Medulla oblongata (tissue), 1 donor: ENCODE results near the gene SDE2.
"Not testable (repeated sequence)": the region's sequence is repeated elsewhere in the genome, so short reads cannot be mapped to it uniquely, and the experiment has no call there.

Source experiments
- DNase-seq: peaks from one replicate; pipeline ENCODE4 v3.0.0-alpha.2; 2015; ENCODE audit errors: extremely low spot score

SDE2 gene

DNA sequence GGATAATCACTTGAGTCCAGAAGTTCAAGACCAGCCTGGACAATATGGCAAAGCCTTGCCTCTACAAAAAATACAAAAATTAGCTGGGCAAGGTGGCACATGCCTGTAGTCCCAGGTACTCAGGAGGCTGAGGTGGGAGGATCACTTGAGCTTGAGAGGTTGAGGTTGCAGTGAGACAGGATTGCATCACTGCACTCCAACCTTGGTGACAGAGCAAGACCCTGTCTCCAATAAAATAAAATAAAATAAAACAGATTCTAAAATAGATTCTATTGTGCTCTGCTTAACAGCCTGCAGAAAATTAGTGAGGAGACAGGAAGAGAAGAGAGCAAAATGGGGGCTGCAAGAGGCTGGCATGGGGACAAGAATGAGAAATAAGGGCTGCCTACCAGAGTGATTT lies 7.5 kb upstream of the SDE2 start:
- no peak for DNase-seq

DNA sequence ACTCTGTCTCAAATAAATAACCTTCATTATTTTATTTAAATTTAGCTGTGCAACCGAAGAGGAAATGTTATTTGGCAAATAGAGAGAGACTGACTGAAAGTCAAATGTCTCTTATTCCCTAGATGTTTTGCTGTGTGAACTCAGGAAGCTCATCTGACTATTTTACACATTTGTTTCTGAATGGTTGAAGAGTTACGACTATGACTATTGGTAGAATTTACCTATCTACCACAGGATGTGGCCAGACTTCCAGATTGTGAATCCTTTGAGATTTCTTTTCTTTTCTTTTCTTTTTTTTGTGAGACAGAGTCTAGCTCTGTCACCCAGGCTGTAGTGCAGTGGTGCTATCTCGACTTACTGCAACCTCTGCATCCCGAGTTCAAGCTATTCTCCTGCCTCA lies 5.3 kb upstream of the SDE2 start:
- DNase-seq: no peak

DNA sequence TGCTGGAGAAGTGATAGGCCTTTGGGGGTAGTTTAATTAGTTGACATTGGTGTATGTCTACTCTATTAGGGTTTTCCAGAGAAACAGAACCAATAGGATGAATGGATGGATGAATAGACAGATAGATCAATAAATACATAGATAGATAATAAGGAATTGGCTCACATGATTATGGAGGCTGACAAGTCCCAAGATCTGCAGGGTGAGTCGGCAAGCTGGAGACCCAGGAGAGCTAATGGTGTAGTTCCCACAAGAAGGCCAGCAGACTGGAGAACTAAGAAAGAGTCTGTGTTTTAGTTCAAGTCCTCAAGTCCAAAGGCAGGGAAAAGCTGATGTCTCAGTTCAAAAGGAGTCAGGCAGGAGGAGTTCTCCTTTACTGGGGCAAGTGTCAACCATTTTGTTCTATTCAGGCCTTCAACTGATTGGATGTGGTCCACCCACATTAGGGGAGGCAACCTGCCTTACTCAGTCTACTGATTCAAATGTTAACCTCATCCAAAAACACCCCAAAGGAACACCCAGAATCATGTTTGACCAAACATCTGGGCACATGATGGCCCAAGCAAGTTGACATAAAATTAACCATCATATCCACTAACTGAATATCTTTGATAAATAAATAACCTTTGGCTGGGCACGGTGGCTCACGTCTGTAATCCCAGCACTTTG lies 4.5 kb upstream of the SDE2 start:
- no peak for DNase-seq

DNA sequence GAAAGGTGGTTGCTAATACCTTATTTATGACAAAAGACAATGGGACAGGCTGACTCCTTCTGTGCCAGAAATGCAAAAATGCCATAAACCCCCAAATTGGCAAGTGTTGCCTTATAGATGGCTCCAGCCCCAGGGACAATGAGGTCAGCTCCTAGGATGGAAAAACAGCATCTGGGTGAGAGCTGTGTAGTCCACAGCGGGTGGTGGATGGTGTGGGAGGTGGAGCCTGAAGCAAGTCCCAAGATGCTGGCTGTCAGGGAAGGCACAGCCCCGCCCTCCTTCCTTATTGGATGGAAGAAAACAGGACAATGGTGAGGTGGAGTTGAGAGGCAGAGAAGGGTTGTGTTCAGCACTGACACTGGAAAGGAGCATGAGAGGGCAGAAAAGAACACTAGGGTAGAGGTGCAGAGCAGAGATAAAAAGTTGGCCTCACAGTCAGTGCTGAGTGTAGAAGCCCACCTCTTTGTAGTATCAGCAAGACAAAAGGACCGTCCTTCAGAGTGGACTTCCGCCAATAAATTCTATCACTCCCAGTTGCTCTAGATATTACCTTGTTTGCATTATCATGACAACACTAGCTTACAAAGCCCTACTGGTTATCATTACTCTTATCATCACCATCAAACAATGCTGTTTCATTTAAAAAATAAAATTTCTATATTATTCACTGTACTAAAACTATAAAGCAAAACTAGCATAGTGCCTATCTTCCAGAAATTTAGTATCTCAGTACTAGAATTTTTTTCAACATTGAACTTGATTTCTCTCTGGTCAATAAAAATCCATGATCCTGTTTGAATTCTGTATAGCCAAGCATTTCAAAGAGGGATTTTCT lies 3.7 kb upstream of the SDE2 start:
- DNase-seq: peak; percentile 30

DNA sequence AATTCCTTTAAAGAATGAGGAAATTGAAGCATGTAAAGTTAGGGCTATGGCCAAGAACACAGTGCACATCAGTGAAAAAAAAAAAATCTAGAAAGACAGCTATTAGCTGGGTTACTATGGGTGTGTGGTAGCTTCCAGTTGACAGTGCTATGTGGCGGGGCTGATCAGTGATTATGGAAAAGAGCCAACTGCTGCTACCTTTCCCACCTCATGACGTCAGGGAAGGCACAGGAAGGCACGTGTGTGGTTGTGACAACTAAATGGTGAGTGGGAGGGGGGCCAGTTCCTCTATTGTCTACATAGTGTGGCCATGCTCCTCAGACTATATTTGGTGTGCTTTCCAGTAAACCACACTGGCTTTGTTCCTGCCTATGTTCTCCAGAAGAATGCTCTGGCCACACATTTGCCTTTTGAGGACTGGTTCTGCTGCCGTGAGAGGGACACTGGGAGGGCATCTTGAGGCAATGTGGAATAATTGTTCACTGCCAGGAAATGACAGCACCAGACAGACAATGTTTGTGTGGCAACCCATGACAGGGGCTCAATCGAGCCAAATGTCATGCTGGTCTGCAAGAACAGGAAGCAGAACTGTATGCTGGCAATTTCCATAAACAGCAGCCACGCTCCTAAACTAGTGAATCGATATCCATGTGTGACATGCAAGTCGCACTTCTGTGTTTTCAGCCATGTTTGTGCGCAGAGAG lies 3.0 kb upstream of the SDE2 start:
- peak; percentile 83 for DNase-seq

DNA sequence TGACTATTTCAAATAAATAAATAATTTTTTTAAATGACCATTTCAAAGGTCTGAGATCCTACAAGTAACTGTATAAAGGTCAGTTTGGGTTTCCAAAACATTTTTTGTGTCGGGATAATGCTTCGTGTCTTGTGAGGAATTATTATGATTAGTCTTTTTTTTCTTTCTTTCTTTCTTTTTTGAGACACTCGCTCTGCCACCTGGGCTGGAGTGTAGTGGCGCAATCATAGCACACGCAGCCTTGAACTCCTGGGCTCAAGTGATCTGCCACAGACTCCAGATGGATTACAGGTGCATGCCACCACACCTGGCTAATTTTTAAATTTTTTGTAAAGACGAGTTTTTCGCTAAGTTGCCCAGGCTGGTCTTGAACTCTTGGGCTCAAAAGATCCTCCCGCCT lies 1.9 kb upstream of the SDE2 start:
- no peak for DNase-seq

DNA sequence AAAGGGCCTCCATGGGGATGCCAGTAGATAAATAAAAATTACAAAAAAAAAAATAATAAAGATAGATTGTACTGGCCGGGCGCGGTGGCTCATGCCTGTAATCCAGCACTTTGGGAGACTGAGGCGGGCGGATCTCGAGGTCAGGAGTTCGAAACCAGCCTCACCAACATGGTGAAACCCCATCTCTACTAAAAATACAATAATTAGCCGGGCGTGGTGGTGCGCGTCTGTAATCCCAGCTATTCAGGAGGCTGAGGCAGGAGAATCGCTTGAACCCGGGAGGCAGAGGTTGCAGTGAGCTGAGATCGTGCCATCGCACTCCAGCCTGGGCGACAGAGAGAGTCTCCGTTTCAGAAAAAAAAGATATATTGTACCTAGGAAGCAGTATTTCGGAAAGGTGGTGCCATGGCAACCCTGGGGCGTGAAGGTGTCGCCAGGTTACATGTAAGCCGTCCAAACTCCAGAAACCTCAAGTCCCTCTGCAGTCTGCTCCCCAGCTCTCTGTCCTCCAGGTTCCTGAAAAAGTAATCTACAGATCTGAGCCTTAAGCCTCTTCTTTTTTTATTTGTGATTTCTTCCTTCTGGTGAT lies 1.4 kb upstream of the SDE2 start:
- DNase-seq: not testable (repeated sequence)

DNA sequence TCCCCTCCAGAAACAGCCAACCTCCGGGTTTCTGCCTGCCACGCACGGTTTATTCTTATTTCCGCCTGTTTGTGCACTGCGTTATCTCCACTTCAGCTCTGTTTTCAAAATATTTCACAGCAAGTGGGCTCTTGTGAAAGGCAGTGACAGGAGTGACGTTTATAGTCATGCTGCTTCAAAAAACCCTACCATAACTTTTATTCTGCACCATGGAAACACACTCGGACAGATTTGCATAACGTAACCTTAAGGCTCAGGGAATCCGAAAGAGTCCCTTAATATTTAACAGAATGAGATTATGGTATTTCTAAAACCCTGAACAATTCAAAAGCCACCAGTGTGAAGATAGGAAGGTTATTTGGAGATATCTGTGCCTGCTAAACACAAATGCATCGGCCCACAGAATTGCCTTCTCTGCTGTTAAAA lies 782 bp upstream of the SDE2 start:
- no peak for DNase-seq

DNA sequence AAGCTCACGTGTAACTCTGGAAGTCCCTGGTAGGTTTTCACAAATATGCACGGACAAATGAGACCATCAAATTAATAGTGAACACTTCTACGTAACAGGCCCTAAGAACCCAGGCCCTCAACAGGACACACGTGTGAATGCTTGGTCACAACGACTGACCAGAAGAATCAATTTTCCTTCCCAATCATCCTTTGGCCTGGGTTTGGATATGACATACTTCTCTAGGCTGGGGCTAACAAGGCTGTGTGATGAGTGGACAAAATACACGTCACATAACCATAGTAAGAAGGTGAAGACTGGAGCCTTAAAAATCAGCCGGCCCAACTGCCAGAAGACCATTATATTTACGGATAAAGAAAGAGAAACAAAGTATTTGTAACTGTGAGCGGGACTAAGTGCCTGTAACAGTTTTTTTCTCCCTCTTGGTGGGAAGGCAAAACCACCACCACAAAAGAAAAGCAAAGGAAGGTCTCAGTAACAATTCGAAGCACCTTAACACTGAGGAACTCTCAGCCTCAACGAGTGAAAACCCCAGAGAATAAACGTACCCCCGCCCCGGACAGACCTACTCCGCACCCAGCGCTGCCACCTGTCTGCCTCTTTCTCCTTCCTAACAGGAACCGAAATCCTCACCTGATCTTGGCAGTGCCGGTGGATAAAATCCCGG lies 450 bp downstream of the SDE2 start:
- DNase-seq: peak; percentile 24

DNA sequence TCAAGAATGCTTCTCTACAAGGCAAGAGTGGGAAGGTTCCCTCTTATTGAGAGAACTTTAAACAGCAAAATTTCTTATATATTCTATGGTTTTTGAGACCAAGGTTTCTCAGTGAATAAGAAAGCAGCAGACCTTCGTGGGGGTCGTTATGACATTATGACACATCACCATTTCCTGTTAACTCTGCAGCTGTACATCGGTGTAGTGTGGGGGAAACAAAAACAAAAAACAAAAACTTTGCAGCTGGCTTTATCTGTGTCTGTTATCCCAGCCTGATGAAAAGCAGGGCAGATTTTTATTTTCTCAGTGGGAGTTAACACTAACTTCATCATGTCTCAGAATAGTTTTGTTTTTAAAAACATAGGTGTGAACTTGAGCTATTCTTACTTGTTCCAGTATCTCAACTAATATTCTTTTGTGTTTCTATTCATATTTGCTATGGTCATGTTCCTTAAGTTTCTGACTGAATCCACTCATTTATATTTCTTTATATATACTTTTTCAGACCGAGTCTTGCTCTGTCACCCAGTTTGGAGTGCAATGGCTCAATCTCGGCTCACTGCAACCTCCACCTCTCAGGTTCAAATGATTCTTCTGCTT lies 2.1 kb downstream of the SDE2 start:
- no peak for DNase-seq

DNA sequence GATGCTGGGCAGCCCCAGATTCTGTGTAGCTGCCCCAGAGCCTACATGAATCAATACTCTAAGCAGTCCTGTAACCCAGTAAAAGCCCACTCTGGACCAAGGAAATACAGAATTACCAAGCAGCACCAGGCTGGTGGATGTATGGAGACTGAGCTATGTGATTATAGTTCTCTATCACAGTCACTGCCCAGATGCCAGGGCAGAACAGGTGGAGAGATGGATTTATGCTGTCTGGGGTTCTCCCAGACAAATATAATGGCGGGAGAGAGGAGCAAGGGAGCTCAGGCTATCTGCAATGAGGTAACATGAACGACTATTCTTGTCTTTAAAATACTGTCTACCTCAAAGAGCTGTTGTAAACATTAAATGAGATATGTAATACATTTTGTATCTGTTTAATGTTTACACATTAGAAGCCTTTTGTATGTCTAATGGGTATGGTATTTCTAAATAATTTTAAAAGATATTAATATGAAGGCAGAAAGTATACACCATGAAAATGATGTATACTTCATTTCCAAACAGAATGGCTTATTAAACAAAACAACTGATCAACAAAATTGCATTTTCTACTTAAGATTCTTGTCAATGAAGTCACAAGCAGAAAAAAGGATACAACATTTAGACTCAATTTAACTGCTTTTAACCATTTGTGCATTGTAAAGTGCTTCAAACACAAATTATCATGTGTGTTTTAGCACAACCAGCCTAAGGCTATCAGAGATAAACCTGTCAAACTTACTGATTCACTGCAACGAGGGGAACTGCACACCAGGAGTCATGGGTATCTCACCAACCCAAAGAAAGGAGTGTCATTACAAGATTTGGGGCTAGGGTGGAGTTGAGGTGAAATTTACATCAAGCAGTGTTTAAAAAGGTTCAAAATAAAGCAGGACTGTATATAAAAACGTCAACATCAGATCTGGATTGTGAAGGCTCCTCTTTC lies 3.0 kb downstream of the SDE2 start:
- no peak for DNase-seq

DNA sequence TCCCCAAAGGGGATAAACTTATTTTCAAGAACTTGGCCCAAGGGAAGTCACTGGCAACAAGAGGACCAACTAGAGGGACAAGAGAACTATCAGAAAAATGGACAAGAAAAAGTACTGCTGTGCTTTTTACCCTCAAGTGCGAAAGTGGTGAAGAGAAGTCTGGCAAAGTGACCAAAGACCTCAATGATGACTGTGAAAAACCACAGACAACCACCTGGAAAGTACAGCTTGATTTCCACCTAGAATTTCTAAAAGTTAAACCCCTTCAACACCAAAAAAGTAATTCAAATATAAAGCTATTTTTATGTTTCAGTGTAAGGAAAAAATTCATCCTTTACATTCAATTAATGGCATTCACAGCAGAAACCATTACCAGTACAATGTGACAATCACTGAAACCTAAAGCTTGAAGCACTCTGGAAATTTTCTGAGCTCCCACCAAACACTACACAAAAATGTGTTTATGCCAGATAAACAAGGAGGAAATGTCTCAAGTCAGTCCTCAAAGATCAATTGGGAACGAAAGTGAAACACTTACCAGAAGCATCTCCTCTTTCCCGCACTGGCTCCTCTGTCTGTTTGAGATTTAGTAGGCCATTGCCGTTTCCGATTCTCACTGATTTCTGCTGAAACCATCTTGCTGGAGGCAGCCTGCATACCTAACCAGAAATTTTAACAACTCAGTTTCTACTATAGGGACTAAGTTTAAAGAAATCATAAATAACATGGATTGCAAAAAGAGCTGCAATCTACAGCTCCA lies 8.3 kb downstream of the SDE2 start:
- DNase-seq: no peak

DNA sequence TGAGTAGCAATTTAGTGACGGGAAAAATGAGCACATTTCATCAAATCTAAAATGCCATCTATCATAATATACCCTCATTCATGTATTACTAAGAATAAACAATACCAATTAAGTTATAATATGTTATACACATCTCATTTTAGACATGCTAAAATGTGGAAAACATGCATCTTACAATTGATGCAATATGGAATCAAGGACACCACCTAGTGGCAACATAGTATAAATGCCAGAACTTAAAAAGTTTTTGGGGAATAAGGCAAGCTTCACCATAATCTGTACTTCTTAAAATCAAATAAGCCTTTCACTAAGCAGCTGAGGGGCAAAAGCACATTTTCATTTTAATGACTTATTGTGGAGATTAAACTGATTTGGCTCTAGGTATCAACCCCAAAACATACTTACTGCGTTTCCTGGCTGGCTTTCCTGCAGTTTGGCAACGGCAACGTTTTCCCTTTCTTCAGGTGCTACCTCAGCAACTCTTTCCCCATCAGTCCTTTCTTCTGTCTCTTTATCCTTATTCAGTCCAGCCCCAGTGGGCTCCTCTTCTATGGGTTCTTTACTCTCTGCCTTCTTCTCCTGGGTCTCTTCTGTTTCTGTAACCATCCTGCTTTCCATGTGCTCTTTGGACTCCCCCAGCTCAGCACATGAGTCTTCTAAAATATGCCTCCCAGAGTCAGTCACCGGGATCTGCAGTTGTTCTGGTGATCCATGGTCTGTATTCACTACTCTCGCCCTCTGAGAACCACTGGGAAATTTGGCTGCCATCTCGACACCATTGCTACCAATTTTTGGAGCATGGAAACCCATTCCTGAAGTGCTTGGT lies 11.4 kb downstream of the SDE2 start:
- DNase-seq: peak; percentile 64

DNA sequence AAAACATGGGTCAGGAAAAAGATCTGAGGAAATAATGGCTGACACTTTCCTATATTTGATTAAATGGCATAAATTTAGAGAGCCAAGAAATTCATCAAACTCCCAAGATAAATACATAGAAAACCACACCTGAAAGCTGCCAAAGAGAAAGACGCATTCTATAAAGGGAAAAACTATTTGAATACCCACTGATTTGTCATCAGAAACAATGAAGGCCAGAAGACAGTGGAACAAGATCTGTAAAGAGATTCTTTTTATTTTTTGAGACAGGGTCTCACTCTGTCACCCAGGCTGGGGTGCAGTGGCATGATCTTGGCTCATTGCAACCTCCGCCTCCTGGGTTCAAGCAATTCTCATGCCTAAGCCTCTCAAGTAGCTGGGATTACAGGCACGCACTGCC lies 17.4 kb downstream of the SDE2 start:
- DNase-seq: no peak

DNA sequence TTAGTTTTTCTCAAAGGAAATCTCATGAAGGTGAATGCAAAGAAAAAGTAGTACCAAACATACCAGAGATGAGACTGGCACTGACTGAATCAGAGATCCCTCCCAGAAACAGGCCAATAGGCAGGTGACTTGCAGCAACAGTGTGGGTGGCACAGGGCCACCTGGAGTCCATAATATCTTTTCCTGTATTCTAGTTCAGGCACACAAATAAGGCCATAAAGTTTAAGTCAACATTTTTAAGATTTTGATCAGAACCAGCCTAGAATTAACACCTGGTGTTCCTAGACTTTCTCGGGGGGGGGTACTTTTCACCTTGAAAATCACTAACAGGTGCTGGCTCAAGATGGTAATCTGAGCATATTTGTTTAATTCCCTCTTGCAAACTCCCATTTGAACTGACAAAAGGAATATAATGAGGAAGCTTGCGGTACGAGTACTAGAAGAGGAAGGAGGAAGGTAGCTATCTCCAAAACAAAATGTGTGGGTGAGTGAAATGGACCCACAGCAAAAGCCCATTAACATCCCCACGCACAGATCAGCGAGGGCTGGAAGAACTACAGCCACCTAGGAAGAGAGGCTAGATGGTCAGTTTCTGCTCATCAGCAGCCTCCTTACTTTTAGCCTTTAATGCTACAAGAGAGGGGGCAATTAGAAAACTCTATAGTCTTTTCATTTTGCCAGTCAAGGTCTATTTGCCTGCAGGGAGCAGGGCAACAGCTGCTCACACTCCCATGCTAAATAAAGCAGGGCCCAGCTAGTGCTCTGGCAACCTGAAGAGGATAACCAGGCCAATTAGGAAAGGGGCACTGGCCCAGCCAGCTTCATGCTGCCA lies 18.9 kb downstream of the SDE2 start:
- DNase-seq: no peak

DNA sequence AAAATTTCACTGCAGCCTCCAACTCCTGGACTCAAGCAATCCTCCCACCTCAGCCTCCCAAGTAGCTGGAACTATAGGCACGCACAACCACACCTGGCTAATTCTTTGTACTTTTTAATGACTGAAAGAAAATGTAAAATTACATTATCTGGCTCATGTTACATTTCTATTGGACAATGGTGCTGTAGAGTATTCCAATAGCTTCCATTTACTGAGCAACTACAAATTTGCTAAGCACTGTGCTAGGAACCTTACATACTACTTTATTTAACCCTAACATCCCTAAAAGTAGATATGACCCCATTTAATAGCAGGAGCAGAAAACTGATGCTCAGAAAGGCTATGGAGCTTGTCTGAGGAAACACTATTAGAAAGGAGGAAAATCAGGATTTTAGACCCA lies 19.7 kb downstream of the SDE2 start:
- no peak for DNase-seq

DNA sequence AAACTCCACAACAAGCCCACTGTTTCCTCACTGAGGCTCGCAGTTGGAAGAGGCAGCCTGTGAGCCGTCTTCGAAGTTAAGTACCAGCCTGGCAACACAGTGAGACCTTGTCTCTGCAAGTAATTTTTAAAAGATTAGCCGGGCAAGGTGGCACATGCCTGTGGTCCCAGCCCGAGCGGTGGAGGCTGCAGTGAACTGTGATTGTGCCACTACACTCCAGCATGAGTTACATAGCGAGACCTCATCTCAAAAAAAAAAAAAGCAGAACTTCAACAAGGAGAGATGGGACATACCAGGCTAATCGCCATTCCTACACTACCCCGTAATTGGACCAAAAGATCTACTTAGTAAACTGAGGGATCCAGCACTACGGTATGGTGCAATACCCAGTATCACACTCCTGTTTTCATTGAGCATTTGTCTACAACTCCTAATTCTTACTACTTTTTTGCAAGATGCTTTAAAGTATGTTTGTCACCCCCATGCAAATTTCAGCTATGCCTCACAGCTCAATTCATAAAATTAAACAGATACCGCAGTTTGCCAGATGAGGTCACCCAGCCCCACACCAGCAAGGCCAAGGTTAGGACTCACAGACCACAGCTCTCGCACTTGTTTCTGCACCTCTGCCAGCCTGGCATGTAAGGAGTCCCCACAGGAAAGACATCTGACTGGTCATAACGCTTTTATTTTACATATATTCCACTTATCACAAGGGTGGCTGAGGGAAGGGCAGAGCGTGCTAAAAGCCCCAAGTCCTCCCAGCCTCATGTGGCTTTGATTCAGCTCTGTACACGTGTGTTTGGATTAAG lies 21.0 kb downstream of the SDE2 start:
- DNase-seq: no peak
